ENCODE results near the gene GPR45. TPM values are rescaled to one million over a fixed set of nuclear protein-coding genes. Genes with fewer than 3 reads are reported as not detected.
"Not testable (repeated sequence)": the region's sequence is repeated elsewhere in the genome, so short reads cannot be mapped to it uniquely, and the experiment has no call there.

The GPR45 gene
- total RNA-seq, 2 donors from 2014 or later: not detected

DNA sequence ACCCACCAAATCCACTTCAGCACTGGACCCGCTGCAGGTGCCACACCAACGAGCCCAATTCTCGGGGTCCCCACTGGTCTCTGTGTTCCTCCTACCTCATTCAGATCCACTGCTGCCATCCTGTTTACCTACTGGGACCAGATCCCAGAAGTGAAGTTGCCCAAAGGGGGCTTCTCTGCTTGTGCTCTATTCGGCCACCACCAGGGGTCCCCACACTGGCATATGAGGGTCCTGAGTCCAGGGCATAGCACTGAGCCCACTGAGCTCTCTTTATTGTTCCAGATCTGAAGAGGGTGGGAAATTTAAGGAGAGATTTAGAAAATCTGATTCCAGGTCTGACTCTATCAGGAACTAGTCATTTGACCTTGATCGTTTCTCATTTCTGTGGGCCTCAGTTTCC lies 2.4 kb downstream of the GPR45 start:
- Mint-ChIP-seq H3K4me1 (no peaks in the 10 kb centered on the region), H3K36me3 (ENCODE audit: low read depth) (no peaks in the 10 kb centered on the region), H3K9me3 (no peaks in the 10 kb centered on the region), H3K27me3 (no peaks in the 10 kb centered on the region), H3K4me3 (no peak overlapping the region), H3K27ac (no peak overlapping the region)
- ATAC-seq (replicated peaks): no peak

- H3K36me3 Mint-ChIP-seq (ENCODE audit: low read depth): no peaks in the 10 kb centered on the region
- ATAC-seq (replicated peaks): no peak
- H3K4me1 Mint-ChIP-seq: no peaks in the 10 kb centered on the region
- no peak overlapping the region for H3K27ac Mint-ChIP-seq
- H3K4me3 Mint-ChIP-seq: no peak overlapping the region
- H3K27me3 Mint-ChIP-seq: no peaks in the 10 kb centered on the region
- H3K9me3 Mint-ChIP-seq: no peaks in the 10 kb centered on the region
Measured at GRCh38 chr2:105244451-105244850, 2.9 kb downstream of the GPR45 start.

GRCh38 chr2:105248316-105249070 lies 7.0 kb downstream of the GPR45 start:
- H3K9me3 Mint-ChIP-seq: no peaks in the 10 kb centered on the region
- H3K36me3 Mint-ChIP-seq (ENCODE audit: low read depth): no peaks in the 10 kb centered on the region
- no peak for ATAC-seq (replicated peaks)
- no peaks in the 10 kb centered on the region for H3K4me1 Mint-ChIP-seq
- no peak overlapping the region for H3K4me3 Mint-ChIP-seq
- H3K27me3 Mint-ChIP-seq: no peaks in the 10 kb centered on the region
- H3K27ac Mint-ChIP-seq: no peak overlapping the region

DNA sequence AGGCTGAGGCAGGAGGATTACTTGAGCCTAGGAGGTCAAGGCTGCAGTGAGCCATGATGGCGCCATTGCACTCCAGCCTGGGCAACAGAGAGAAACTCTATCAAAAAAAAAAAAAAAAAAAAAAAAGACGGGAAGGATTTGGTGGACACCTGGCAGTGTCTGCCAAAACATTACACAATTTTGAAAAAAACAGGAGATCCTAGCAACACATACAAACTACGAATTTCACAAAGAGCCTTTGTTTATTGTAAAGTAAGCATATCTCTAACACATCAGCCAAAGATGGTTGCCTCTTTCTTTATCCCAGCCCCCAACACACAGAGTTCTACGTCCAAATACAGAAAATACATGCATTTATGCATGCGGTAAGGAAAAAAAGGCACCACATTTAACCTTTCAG lies 7.6 kb downstream of the GPR45 start:
- Mint-ChIP-seq H3K4me1 (no peaks in the 10 kb centered on the region), H3K27ac (no peak overlapping the region), H3K27me3 (no peaks in the 10 kb centered on the region), H3K36me3 (ENCODE audit: low read depth) (no peaks in the 10 kb centered on the region), H3K9me3 (no peaks in the 10 kb centered on the region), H3K4me3 (no peak overlapping the region)
- ATAC-seq (replicated peaks): no peak

DNA sequence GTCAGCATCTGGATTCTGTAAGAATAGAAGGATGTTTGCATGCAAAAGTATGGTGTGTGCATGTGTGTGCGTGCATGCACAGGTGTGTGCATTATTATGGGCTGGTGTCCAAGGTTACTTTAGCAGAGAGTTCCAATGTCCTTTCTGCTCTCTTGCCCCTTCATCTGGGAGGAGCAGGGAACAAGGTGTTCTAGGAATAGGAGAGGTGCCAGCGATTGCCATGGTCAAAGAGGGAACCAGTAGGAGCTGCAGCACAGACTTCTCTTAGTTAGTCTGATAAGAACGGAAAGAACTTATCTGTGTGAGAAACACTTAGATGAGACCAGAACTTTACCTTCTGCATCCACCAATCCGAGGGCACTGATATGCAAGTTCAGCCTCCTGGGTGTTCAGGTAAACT lies 8.3 kb downstream of the GPR45 start:
- no peaks in the 10 kb centered on the region for H3K27me3 Mint-ChIP-seq
- H3K36me3 Mint-ChIP-seq (ENCODE audit: low read depth): no peaks in the 10 kb centered on the region
- no peak for ATAC-seq (replicated peaks)
- no peaks in the 10 kb centered on the region for H3K9me3 Mint-ChIP-seq
- no peak overlapping the region for H3K27ac Mint-ChIP-seq
- no peaks in the 10 kb centered on the region for H3K4me1 Mint-ChIP-seq
- no peak overlapping the region for H3K4me3 Mint-ChIP-seq

- not testable (repeated sequence) for H3K36me3 Mint-ChIP-seq (ENCODE audit: low read depth)
Measured at GRCh38 chr2:105251016-105251648, 9.6 kb downstream of the GPR45 start.

DNA sequence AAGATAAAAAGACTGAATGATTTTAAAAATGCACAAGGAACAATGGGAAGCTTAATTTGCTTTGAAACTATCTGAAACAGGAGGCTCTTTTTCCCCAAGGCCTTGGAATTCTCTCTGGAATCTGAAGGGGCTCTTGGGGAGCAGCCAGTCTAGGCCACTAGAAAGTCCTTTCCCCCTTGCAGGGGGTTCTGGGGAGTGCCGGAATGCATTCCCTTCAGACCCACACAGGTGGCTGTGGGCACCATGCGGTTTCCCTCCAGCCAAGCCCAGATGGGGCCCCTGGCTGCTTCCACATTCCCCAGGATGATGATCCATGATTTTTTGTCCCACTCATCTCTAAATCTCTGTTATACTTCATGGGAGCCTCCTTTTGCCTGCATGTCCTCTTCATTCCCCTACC lies 10.7 kb downstream of the GPR45 start:
- Mint-ChIP-seq H3K4me1 (no peaks in the 10 kb centered on the region), H3K27me3 (no peaks in the 10 kb centered on the region), H3K4me3 (no peak overlapping the region), H3K36me3 (ENCODE audit: low read depth) (no peaks in the 10 kb centered on the region), H3K9me3 (no peaks in the 10 kb centered on the region), H3K27ac (no peak overlapping the region)
- no peak for ATAC-seq (replicated peaks)

More at GRCh38 chr2:105251016-105251648, 9.6 kb downstream of the GPR45 start:
- H3K4me3 Mint-ChIP-seq; ATAC-seq (replicated peaks); H3K27me3 Mint-ChIP-seq; H3K27ac Mint-ChIP-seq; H3K9me3 Mint-ChIP-seq; H3K4me1 Mint-ChIP-seq: not testable (repeated sequence)

GRCh38 chr2:105254531-105255210 lies 13.1 kb downstream of the GPR45 start:
- Mint-ChIP-seq H3K27ac (no peak overlapping the region), H3K4me3 (no peak overlapping the region), H3K4me1 (no peaks in the 10 kb centered on the region), H3K36me3 (ENCODE audit: low read depth) (no peaks in the 10 kb centered on the region), H3K27me3 (no peaks in the 10 kb centered on the region), H3K9me3 (no peaks in the 10 kb centered on the region)
- no peak for ATAC-seq (replicated peaks)

DNA sequence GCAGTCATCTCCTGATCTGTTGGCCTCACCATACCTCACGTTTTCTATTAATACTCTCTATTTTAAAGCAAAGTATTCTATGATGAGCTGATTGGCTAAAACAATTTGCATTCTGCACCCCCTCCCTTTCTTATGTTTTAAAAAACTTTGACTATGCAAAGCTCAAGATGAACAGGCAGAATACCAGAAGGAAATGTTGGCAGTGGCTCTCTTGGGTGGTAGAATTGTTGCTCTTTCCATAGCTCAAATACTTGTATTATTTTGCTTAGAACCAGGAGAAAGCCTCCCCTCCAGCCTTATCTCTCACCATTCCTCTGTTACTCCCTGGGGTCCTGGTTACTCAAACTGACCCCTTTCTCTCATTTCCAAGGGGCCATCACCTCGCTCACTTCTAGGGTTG lies 14.4 kb downstream of the GPR45 start:
- Mint-ChIP-seq H3K9me3 (no peaks in the 10 kb centered on the region), H3K4me1 (no peaks in the 10 kb centered on the region), H3K36me3 (ENCODE audit: low read depth) (no peaks in the 10 kb centered on the region), H3K27me3 (no peaks in the 10 kb centered on the region), H3K4me3 (no peak overlapping the region), H3K27ac (no peak overlapping the region)
- ATAC-seq (replicated peaks): no peak

DNA sequence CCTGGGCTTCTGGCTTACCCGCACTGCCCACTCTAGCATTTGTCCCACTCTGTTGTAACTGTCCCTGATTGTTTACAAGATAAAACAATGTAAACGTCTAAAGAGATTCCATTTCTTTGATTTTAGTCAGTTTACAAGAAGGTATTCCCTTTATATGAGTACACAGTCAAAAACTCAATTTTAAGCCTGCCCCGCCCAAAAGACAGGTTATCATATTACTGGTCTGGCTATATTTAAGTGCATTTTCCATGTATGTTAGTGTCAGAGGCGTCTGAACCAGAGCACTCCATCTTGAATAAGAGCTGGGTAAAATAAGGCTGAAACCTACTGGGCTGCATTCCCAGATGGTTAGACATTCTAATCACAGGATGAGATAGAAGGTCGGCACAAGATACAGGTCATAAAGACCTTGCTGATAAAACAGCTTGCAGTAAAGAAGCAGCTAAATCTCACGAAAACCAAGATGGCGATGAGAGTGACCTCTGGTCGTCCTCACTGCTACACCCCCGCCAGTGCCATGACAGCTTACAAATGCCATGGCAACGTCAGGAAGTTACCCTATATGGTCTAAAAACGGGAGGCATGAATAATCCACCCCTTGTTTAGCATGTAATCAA lies 15.0 kb downstream of the GPR45 start:
- no peak for ATAC-seq (replicated peaks)
- H3K9me3 Mint-ChIP-seq: no peaks in the 10 kb centered on the region
- no peaks in the 10 kb centered on the region for H3K4me1 Mint-ChIP-seq
- H3K36me3 Mint-ChIP-seq (ENCODE audit: low read depth): no peaks in the 10 kb centered on the region
- no peak overlapping the region for H3K4me3 Mint-ChIP-seq
- H3K27ac Mint-ChIP-seq: no peak overlapping the region
- H3K27me3 Mint-ChIP-seq: no peaks in the 10 kb centered on the region

- H3K27ac Mint-ChIP-seq: no peak overlapping the region
- no peaks in the 10 kb centered on the region for H3K27me3 Mint-ChIP-seq
- no peak for ATAC-seq (replicated peaks)
- H3K9me3 Mint-ChIP-seq: no peaks in the 10 kb centered on the region
- H3K36me3 Mint-ChIP-seq (ENCODE audit: low read depth): no peaks in the 10 kb centered on the region
- no peaks in the 10 kb centered on the region for H3K4me1 Mint-ChIP-seq
- H3K4me3 Mint-ChIP-seq: no peak overlapping the region
Measured at GRCh38 chr2:105257981-105258380, 16.4 kb downstream of the GPR45 start.

GRCh38 chr2:105258835-105259350 lies 17.4 kb downstream of the GPR45 start:
- no peaks in the 10 kb centered on the region for H3K4me1 Mint-ChIP-seq
- no peak overlapping the region for H3K27ac Mint-ChIP-seq
- H3K9me3 Mint-ChIP-seq: no peaks in the 10 kb centered on the region
- no peak overlapping the region for H3K4me3 Mint-ChIP-seq
- H3K36me3 Mint-ChIP-seq (ENCODE audit: low read depth): peaks cover 3% of the 10 kb centered on the region
- no peak for ATAC-seq (replicated peaks)
- no peaks in the 10 kb centered on the region for H3K27me3 Mint-ChIP-seq

DNA sequence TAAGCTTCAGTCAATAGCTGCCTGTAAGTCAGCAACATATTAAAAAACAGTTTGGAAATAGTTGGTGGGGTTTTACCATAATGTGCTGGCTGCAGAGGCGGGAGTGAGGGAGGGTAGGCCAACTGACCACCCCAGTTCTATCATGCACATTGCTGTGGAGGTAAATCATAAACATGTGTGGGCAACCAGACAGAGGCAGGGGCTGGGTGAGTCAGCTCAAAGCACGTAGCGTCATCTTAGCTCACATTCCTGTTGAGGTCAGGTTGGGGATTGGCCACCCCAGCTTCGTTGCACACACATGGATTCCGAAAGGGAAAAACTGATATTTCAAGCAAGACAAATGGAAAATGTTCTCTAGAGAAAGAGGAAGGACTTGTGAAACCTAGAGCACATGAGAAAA lies 19.5 kb downstream of the GPR45 start:
- Mint-ChIP-seq H3K9me3 (no peaks in the 10 kb centered on the region), H3K36me3 (ENCODE audit: low read depth) (peaks cover 25% of the 10 kb centered on the region), H3K27ac (no peak overlapping the region), H3K27me3 (no peaks in the 10 kb centered on the region), H3K4me1 (no peaks in the 10 kb centered on the region), H3K4me3 (no peak overlapping the region)
- ATAC-seq (replicated peaks): no peak

DNA sequence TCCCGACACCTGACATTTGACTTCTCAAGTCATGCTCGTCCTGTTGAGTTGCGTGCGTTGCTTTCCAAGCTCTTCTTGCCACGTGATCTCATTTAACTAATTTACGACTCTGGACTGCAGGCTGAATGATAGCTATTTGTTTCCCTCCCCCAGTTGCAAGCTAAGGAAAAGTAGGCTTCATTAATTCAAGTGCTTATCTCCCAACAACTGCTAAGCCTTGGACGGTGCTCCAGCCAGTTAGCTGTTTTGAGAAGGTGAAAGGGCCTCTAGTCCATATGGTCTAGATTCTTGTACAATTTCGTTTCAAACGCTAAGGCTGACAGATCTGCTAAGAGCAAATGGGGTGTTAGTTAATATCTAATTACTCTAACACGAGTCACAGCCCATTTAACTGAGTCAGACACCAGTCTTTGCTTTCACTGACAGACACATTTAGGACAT lies 21.1 kb downstream of the GPR45 start:
- Mint-ChIP-seq H3K27ac (no peak overlapping the region), H3K27me3 (no peaks in the 10 kb centered on the region), H3K9me3 (no peaks in the 10 kb centered on the region), H3K36me3 (ENCODE audit: low read depth) (peaks cover 41% of the 10 kb centered on the region), H3K4me1 (no peaks in the 10 kb centered on the region), H3K4me3 (no peak overlapping the region)
- ATAC-seq (replicated peaks): no peak

Measured in activated T-helper 17 cell treated with anti-CD3 and anti-CD28 coated beads, Interleukin-2, amount 50 U/mL, for 72 hours (primary cell).